AG04450 (cell line): ENCODE data around the gene STPG1. TPM values are rescaled to one million over a fixed set of nuclear protein-coding genes. Genes with fewer than 3 reads are reported as not detected.

Experiments
- CTCF ChIA-PET: fragments of 300-600, 350-600 bp; formaldehyde crosslinking; extraction: SDS; loops from one replicate; lab custom pipeline; 2022; ENCODE audit warnings: antibody characterized with exemption, inconsistent platforms; lab: Charles Lee
- POLR2A ChIA-PET: fragments of 350-600 bp; formaldehyde crosslinking; extraction: SDS; loops from one replicate; lab custom pipeline; 2021; ENCODE audit warnings: antibody characterized with exemption, inconsistent platforms; lab: Yijun Ruan, JAX
- DNase-seq: peaks from one replicate; pipeline ENCODE4 v3.0.0-alpha.2; 2011; ENCODE audit warnings: low read depth, low spot score
- H3K27ac ChIP-seq: one replicate; pipeline ENCODE4 v1.5.1; 2012; ENCODE audit warnings: low read depth, low read length, control low read depth
- H3K27me3 ChIP-seq: one replicate; pipeline ENCODE4 v1.6.0; 2012; ENCODE audit warnings: low read length; ENCODE audit not compliant: control insufficient read depth, insufficient read depth
- H3K4me3 ChIP-seq: 2 replicates; pipeline ENCODE4 v1.5.1; 2011; ENCODE audit warnings: mild to moderate bottlenecking, low read depth, low read length, control low read depth
- H3K9me3 ChIP-seq: 2 replicates; pipeline ENCODE4 v1.5.1; 2012; ENCODE audit warnings: low read length; ENCODE audit not compliant: control insufficient read depth, insufficient read depth
- CTCF ChIP-seq: IDR thresholded peaks from 2 replicates; pipeline ENCODE4 v1.5.1; 2011; ENCODE audit warnings: low read depth, low read length, control low read depth, inconsistent platforms
- polyA plus RNA-seq: library from polyadenylated mRNA; depleted of rRNA; stranded (reverse); fragments of >200 nt; gene quantifications from 2 replicates; pipeline ENCODE4 v1.2.3, GENCODE V29; 2011

The STPG1 gene
- polyA plus RNA-seq, 1 experiment, result 7.9 TPM

GRCh38 chr1:24387636-24388175 is 25.9 kb downstream of the STPG1 start:
- TF ChIP-seq CTCF, result no peak
- H3K27ac ChIP-seq, result no peak overlapping the region
- no peak overlapping the region for H3K4me3 ChIP-seq
- no peaks in the 10 kb centered on the region for H3K9me3 ChIP-seq
- POLR2A ChIA-PET, result no interaction called here
- no peaks in the 10 kb centered on the region for H3K27me3 ChIP-seq
- CTCF ChIA-PET, result interaction anchor here (0.9 to 8.9 kb wide), 3 partner anchors 184 to 237 kb away, joined by 6 to 139 read pairs (median 9); no protein-coding TSS in a partner anchor
- DNase-seq, result no peak

GRCh38 chr1:24386931-24387330 is 26.7 kb downstream of the STPG1 start:
- ChIA-PET POLR2A (no interaction called here), CTCF (interaction anchor here (1.4 to 8.9 kb wide), 2 partner anchors 187 to 237 kb away, joined by 6 to 139 read pairs; no protein-coding TSS in a partner anchor)
- TF ChIP-seq CTCF, result no peak
- H3K4me3 ChIP-seq, result no peak overlapping the region
- no peaks in the 10 kb centered on the region for H3K9me3 ChIP-seq
- no peak overlapping the region for H3K27ac ChIP-seq
- no peak for DNase-seq
- no peaks in the 10 kb centered on the region for H3K27me3 ChIP-seq

- Histone ChIP-seq H3K27ac (no peak overlapping the region), H3K27me3 (no peaks in the 10 kb centered on the region), H3K4me3 (no peak overlapping the region), H3K9me3 (no peaks in the 10 kb centered on the region)
- DNase-seq, result no peak
- CTCF ChIA-PET, result interaction anchor here (1.3 to 8.9 kb wide), 2 partner anchors 182 to 186 kb away, joined by 3 to 139 read pairs; no protein-coding TSS in a partner anchor
- TF ChIP-seq CTCF, result no peak
- POLR2A ChIA-PET, result no interaction called here
Measured at GRCh38 chr1:24386241-24386640, 27.3 kb downstream of the STPG1 start.

- no peaks in the 10 kb centered on the region for H3K9me3 ChIP-seq
- TF ChIP-seq CTCF, result peak; percentile 60
- no peak for DNase-seq
- H3K27me3 ChIP-seq, result no peaks in the 10 kb centered on the region
- no peak overlapping the region for H3K4me3 ChIP-seq
- no peak overlapping the region for H3K27ac ChIP-seq
- ChIA-PET POLR2A (no interaction called here), CTCF (interaction anchor here (1.3 to 8.9 kb wide), 2 partner anchors 181 to 185 kb away, joined by 3 to 139 read pairs; no protein-coding TSS in a partner anchor)
Measured at GRCh38 chr1:24385160-24385940, 28.2 kb downstream of the STPG1 start.
